CD8-positive, alpha-beta memory T cell (primary cell): ENCODE data around the gene CD4. TPM values are rescaled to one million over a fixed set of nuclear protein-coding genes. Genes with fewer than 3 reads are reported as not detected.

ENCODE experiments used
- CTCF ChIA-PET: fragments of 350-600 bp; sonication (Branson Sonifier 250); formaldehyde crosslinking; loops from one replicate; lab custom pipeline; 2021; ENCODE audit warnings: antibody characterized with exemption; lab: Charles Lee
- POLR2A ChIA-PET: fragments of 350-600 bp; sonication (Branson Sonifier 250); formaldehyde crosslinking; loops from one replicate; lab custom pipeline; 2021; ENCODE audit warnings: antibody characterized with exemption; lab: Charles Lee
- DNase-seq, 5 donors: peaks; one replicate each; pipeline versions ENCODE4 v3.0.0 to v3.0.0-alpha.2; 2020 to 2022; ENCODE audit warnings: mixed read lengths in 1 of 5
- H3K27ac ChIP-seq: one replicate; pipeline ENCODE4 v1.7.0; 2013; ENCODE audit warnings: low read depth, mild to moderate bottlenecking, low read length, moderate library complexity
- H3K27me3 ChIP-seq: 2 replicates; pipeline ENCODE4 v1.7.0; 2013; ENCODE audit warnings: low read length, mild to moderate bottlenecking; ENCODE audit not compliant: insufficient read depth, poor library complexity, severe bottlenecking
- H3K36me3 ChIP-seq: 2 replicates; pipeline ENCODE4 v1.7.0; 2013; ENCODE audit warnings: mild to moderate bottlenecking, low read length, moderate library complexity; ENCODE audit not compliant: insufficient read depth
- H3K4me1 ChIP-seq: 2 replicates; pipeline ENCODE4 v1.7.0; 2013; ENCODE audit warnings: mild to moderate bottlenecking, low read length, moderate library complexity; ENCODE audit not compliant: insufficient read depth
- H3K4me3 ChIP-seq: 2 replicates; pipeline ENCODE4 v1.7.0; 2013; ENCODE audit warnings: mild to moderate bottlenecking, low read length
- H3K9me3 ChIP-seq: 2 replicates; pipeline ENCODE4 v1.7.0; 2013; ENCODE audit warnings: mild to moderate bottlenecking, low read length
- H3K27ac Mint-ChIP-seq, 8 donors: one replicate each; pipeline ENCODE4 v1.8.0; 2020 to 2021; ENCODE audit warnings: mixed read lengths in 8 of 8, mild to moderate bottlenecking in 6 of 8, inconsistent platforms in 3 of 8, moderate library complexity in 3 of 8
- H3K27me3 Mint-ChIP-seq, 2 donors: one replicate each; pipeline ENCODE4 v1.8.0; 2020 to 2021; ENCODE audit warnings: mixed read lengths in 2 of 2, mild to moderate bottlenecking in 1 of 2, moderate library complexity in 1 of 2
- H3K36me3 Mint-ChIP-seq, 3 donors: one replicate each; pipeline ENCODE4 v1.8.0; 2020 to 2021; ENCODE audit warnings: mixed read lengths in 3 of 3, inconsistent platforms in 1 of 3, mild to moderate bottlenecking in 1 of 3
- H3K4me1 Mint-ChIP-seq, 3 donors: one replicate each; pipeline ENCODE4 v1.8.0; 2020 to 2021; ENCODE audit warnings: mixed read lengths in 3 of 3, inconsistent platforms in 1 of 3, mild to moderate bottlenecking in 1 of 3
- H3K4me3 Mint-ChIP-seq, 7 donors: one replicate each; pipeline ENCODE4 v1.8.0; 2020 to 2021; ENCODE audit warnings: mixed read lengths in 7 of 7, mild to moderate bottlenecking in 6 of 7, moderate library complexity in 4 of 7, inconsistent platforms in 2 of 7
- H3K9me3 Mint-ChIP-seq, 5 donors: one replicate each; pipeline ENCODE4 v1.8.0; 2020 to 2022; ENCODE audit warnings: mixed read lengths in 5 of 5, mild to moderate bottlenecking in 3 of 5, moderate library complexity in 2 of 5, inconsistent platforms in 1 of 5
- polyA plus RNA-seq: library from polyadenylated mRNA; unstranded; fragments of 300-500 nt; fragmentation: Illumina TruSeq; gene quantifications from one replicate; pipeline ENCODE4 v1.2.3, GENCODE V29; 2021
- total RNA-seq, 2 experiments: library from RNA; stranded (reverse); gene quantifications; one replicate each; pipeline ENCODE4 v1.2.3, GENCODE V29; 2021

CD4 gene
- total and polyA plus RNA-seq, 3 experiments from 2014 or later = 0.30 to 1.8 (median 1.2) TPM

- Mint-ChIP-seq H3K4me3 (peak overlapping the region in 1 of 7 donors; percentile 55), H3K9me3 (no peaks in the 10 kb centered on the region), H3K36me3 (no peaks in the 10 kb centered on the region), H3K4me1 (peaks cover 16 to 26% (median 19%) of the 10 kb centered on the region in 3 donors), H3K27me3 (peaks cover 26 to 62% of the 10 kb centered on the region in 2 donors), H3K27ac (peak overlapping the region in 1 of 8 donors; percentile 32)
- Histone ChIP-seq H3K4me1 (peaks cover 13% of the 10 kb centered on the region), H3K4me3 (no peak overlapping the region), H3K36me3 (no peaks in the 10 kb centered on the region), H3K9me3 (no peaks in the 10 kb centered on the region), H3K27me3 (peaks cover 23% of the 10 kb centered on the region), H3K27ac (no peak overlapping the region)
- ChIA-PET POLR2A (interaction anchor here (0.5 kb wide), 1 partner anchor 337 kb away, joined by 12 read pairs; no protein-coding TSS in a partner anchor), CTCF (interaction anchor here (1.2 to 5.2 kb wide), 5 partner anchors 12 to 209 kb away, joined by 3 to 39 read pairs (median 3); partner anchors contain the start of genes PTMS and SPSB2)
- no peak for DNase-seq
Observed at GRCh38 chr12:6823182-6824084, 34.1 kb downstream of the CD4 start.

GRCh38 chr12:6824085-6824775 is 34.9 kb downstream of the CD4 start:
- H3K27me3 ChIP-seq = peaks cover 23% of the 10 kb centered on the region
- no peak overlapping the region for H3K4me3 ChIP-seq
- H3K9me3 Mint-ChIP-seq = no peaks in the 10 kb centered on the region
- no peak for DNase-seq
- H3K27ac ChIP-seq = no peak overlapping the region
- H3K27me3 Mint-ChIP-seq = peaks cover 26 to 67% of the 10 kb centered on the region in 2 donors
- ChIA-PET POLR2A (no interaction called here), CTCF (interaction anchor here (0.9 to 5.8 kb wide), 10 partner anchors 11 to 210 kb away, joined by 3 to 39 read pairs (median 3); partner anchors contain the start of genes COPS7A, MLF2 and SPSB2)
- no peak overlapping the region for H3K4me3 Mint-ChIP-seq
- H3K4me1 Mint-ChIP-seq = peaks cover 16 to 31% (median 21%) of the 10 kb centered on the region in 3 donors
- H3K36me3 ChIP-seq = no peaks in the 10 kb centered on the region
- H3K9me3 ChIP-seq = no peaks in the 10 kb centered on the region
- peaks cover 0 to 5% (median 0%) of the 10 kb centered on the region in 3 donors for H3K36me3 Mint-ChIP-seq
- H3K27ac Mint-ChIP-seq = no peak overlapping the region
- H3K4me1 ChIP-seq = peaks cover 13% of the 10 kb centered on the region

GRCh38 chr12:6824901-6825381 is 35.6 kb downstream of the CD4 start:
- Histone ChIP-seq H3K9me3 (no peaks in the 10 kb centered on the region), H3K27me3 (peaks cover 25% of the 10 kb centered on the region), H3K4me3 (no peak overlapping the region), H3K27ac (no peak overlapping the region), H3K4me1 (peaks cover 18% of the 10 kb centered on the region), H3K36me3 (no peaks in the 10 kb centered on the region)
- Mint-ChIP-seq H3K27ac (peak overlapping the region in 1 of 8 donors; percentile 17), H3K9me3 (no peaks in the 10 kb centered on the region), H3K36me3 (peaks cover 0 to 5% (median 0%) of the 10 kb centered on the region in 3 donors), H3K27me3 (peaks cover 26 to 68% of the 10 kb centered on the region in 2 donors), H3K4me3 (no peak overlapping the region), H3K4me1 (peaks cover 20 to 36% (median 24%) of the 10 kb centered on the region in 3 donors)
- ChIA-PET POLR2A (interaction anchor here (0.5 to 0.6 kb wide), 2 partner anchors 30 to 227 kb away, joined by 4 to 8 read pairs; no protein-coding TSS in a partner anchor), CTCF (interaction anchor here (0.6 to 5.8 kb wide), 16 partner anchors 10 to 271 kb away, joined by 3 to 39 read pairs (median 3); partner anchors contain the start of genes CDCA3, COPS7A, MLF2 and SPSB2)
- DNase-seq = no peak

- Histone ChIP-seq H3K27me3 (peaks cover 25% of the 10 kb centered on the region), H3K36me3 (no peaks in the 10 kb centered on the region), H3K27ac (no peak overlapping the region), H3K9me3 (no peaks in the 10 kb centered on the region), H3K4me3 (no peak overlapping the region), H3K4me1 (peaks cover 18% of the 10 kb centered on the region)
- Mint-ChIP-seq H3K4me1 (peaks cover 20 to 36% (median 24%) of the 10 kb centered on the region in 3 donors), H3K4me3 (peak overlapping the region in 1 of 7 donors; percentile 70), H3K27ac (no peak overlapping the region), H3K9me3 (no peaks in the 10 kb centered on the region), H3K27me3 (peaks cover 26 to 68% of the 10 kb centered on the region in 2 donors), H3K36me3 (peaks cover 0 to 5% (median 0%) of the 10 kb centered on the region in 3 donors)
- POLR2A ChIA-PET = interaction anchor here (0.5 to 0.6 kb wide), 2 partner anchors 31 to 228 kb away, joined by 4 to 8 read pairs; no protein-coding TSS in a partner anchor
- DNase-seq = peak; percentile 62 to 80 (median 71)
- CTCF ChIA-PET = interaction anchor here (0.6 to 5.8 kb wide), 22 partner anchors 9 to 271 kb away, joined by 3 to 39 read pairs (median 3); partner anchors contain the start of genes CDCA3, COPS7A, LAG3 and MLF2
Observed at GRCh38 chr12:6825398-6826124, 36.2 kb downstream of the CD4 start.

GRCh38 chr12:6826125-6826733 is 36.9 kb downstream of the CD4 start:
- ChIA-PET POLR2A (no interaction called here), CTCF (interaction anchor here (0.7 to 5.8 kb wide), 10 partner anchors 9 to 260 kb away, joined by 3 to 39 read pairs (median 5); partner anchors contain the start of genes CDCA3, LAG3, MLF2 and USP5)
- Histone ChIP-seq H3K9me3 (no peaks in the 10 kb centered on the region), H3K27me3 (peaks cover 25% of the 10 kb centered on the region), H3K27ac (no peak overlapping the region), H3K4me1 (peaks cover 11% of the 10 kb centered on the region), H3K36me3 (no peaks in the 10 kb centered on the region), H3K4me3 (no peak overlapping the region)
- Mint-ChIP-seq H3K9me3 (no peaks in the 10 kb centered on the region), H3K27ac (peak overlapping the region in 1 of 8 donors; percentile 41), H3K27me3 (peaks cover 30 to 66% of the 10 kb centered on the region in 2 donors), H3K4me1 (peaks cover 19 to 31% (median 20%) of the 10 kb centered on the region in 3 donors), H3K4me3 (peak overlapping the region in 1 of 7 donors; percentile 70), H3K36me3 (peaks cover 0 to 9% (median 0%) of the 10 kb centered on the region in 3 donors)
- DNase-seq = no peak

- H3K4me1 Mint-ChIP-seq = peaks cover 17 to 28% (median 20%) of the 10 kb centered on the region in 3 donors
- DNase-seq = no peak
- POLR2A ChIA-PET = interaction anchor here (3.1 kb wide), 1 partner anchor 25 kb away, joined by 23 read pairs; the partner anchor contains the start of genes CDCA3 and USP5
- peaks cover 25% of the 10 kb centered on the region for H3K27me3 ChIP-seq
- no peaks in the 10 kb centered on the region for H3K9me3 Mint-ChIP-seq
- H3K4me3 ChIP-seq = no peak overlapping the region
- H3K36me3 Mint-ChIP-seq = peaks cover 0 to 11% (median 0%) of the 10 kb centered on the region in 3 donors
- peaks cover 32 to 64% of the 10 kb centered on the region in 2 donors for H3K27me3 Mint-ChIP-seq
- H3K27ac Mint-ChIP-seq = peak overlapping the region in 4 of 8 donors; percentile 33 to 83 (median 61)
- H3K36me3 ChIP-seq = no peaks in the 10 kb centered on the region
- peak overlapping the region; percentile 20 for H3K27ac ChIP-seq
- H3K9me3 ChIP-seq = no peaks in the 10 kb centered on the region
- peaks cover 11% of the 10 kb centered on the region for H3K4me1 ChIP-seq
- CTCF ChIA-PET = interaction anchor here (1.2 to 5.8 kb wide), 8 partner anchors 8 to 199 kb away, joined by 4 to 39 read pairs (median 6); partner anchors contain the start of genes CDCA3, COPS7A, LAG3 and MLF2
- peak overlapping the region; percentile 60 to 85 (median 75) for H3K4me3 Mint-ChIP-seq
Observed at GRCh38 chr12:6826734-6827436, 37.6 kb downstream of the CD4 start.
